ENCODE data around the gene SLC9B1.
A peak's percentile ranks its signal among the peaks of the same experiment; 100 is the strongest.
"Not testable (repeated sequence)": the region's sequence is repeated elsewhere in the genome, so short reads cannot be mapped to it uniquely, and the experiment has no call there.

Gene SLC9B1

GRCh38 chr4:103011378-103012025, 8.0 kb downstream of the SLC9B1 start:
- no peak for DNase-seq (ENCODE audit: low read depth)

DNA sequence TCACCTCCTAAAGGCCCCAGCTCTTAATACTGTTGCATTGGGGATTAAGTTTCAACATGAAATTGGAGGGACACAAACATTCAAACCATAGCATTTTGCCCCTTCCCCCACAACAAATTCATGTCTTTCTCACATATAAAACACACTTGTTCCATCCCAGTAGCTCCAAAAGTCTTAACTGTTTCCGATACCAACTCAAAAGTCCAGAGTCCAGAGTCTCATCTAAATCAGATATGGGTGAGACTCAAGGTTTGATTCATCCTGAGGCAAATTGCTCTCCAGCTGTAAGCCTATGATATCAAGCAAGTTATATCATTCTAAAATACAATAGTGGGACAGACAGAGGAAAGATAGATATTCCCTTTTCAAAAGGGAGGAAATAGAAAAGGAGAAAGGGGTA, 8.7 kb downstream of the SLC9B1 start:
- DNase-seq (ENCODE audit: low read depth), result no peak

GRCh38 chr4:103008875-103009729, 10.4 kb downstream of the SLC9B1 start:
- DNase-seq (ENCODE audit: low read depth), result no peak

GRCh38 chr4:103002551-103002950, 17.0 kb downstream of the SLC9B1 start:
- DNase-seq (ENCODE audit: low read depth), result no peak

DNA sequence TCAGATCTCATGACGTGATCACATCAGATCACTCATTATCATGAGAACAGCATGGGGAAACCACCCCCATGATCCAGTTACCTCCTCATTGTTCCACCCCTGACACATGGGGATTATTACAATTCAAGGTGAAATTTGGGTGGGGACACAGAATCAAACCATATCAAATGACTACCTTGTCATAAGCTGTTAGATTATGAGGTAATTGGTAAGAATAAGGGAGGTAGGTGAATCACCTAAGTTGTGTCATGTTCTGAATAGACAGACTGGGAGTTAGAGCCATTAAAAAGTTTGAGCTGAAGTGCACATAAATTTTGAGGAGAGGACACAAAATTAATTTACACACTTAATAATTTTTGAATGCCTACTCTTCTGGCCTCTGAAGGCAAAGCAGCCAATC, 24.7 kb downstream of the SLC9B1 start:
- no peak for DNase-seq (ENCODE audit: low read depth)

DNA sequence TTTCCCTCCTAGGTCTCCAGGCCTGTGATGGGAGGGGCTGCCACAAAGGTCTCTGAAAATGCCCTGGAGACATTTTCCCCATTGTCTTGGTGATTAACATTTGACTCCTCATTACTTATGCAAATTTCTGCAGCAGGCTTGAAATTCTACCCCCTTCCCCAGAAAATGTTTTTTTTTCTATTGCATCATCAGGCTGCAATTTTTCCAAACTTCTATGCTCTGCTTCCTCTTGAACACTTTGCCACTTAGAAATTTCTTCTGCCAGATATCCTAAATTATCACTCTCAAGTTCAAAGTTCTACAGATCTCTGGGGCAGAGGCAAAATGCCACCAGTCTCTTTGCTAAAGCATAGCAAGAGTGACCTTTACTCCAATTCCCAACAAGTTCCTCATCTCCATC, 25.5 kb downstream of the SLC9B1 start:
- not testable (repeated sequence) for DNase-seq (ENCODE audit: low read depth)

DNA sequence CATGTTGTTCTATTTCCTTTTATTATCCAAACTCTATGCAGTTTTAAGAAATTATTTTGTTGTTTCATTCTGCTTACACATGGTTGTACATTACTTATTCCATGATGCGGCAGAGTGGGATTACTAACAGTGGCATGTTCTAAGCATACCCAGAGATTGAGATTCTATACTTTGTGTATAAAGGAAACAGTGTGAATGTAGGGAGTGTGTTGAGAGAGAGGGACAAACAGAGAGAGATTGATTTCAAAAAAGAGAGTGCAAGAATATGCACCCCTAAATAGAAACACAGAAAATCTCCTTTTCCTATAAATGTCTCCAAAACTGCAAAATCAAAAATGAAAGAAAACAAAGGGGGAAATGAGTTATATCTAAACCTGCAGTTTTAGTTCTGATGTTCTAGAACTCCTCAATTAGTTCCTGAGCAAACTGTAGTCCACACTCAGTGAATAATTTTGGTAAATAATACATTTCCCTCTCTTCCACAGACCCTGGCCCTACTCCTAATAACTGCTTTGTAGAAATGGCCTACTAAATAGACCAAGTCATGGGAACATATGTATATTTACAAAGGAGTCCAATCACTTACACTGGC, 31.0 kb downstream of the SLC9B1 start:
- DNase-seq (ENCODE audit: low read depth), result no peak

GRCh38 chr4:102981005-102981404, 38.5 kb downstream of the SLC9B1 start:
- DNase-seq (ENCODE audit: low read depth), result no peak

GRCh38 chr4:102961813-102962212, 57.7 kb downstream of the SLC9B1 start:
- DNase-seq (ENCODE audit: low read depth), result not testable (repeated sequence)

GRCh38 chr4:102959496-102959895, 60.0 kb downstream of the SLC9B1 start:
- DNase-seq (ENCODE audit: low read depth), result peak; percentile 2

DNA sequence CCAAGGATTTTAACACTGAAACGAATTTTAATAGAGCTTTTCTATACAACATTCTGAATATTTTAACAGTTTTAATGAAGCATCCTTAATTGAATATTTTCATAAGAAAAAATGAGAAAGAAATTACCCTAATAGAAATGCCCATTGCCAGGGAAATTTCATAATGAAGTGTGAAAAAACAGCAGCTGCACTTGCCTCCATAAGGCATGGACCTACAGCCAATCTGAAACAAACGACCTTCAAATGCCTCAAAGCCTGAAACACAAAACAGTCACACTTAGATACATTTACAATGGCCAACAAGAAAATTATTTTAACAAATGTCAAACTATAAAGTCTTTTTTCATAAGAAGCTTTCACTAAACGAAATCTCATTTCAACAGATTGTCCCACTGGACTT, 74.4 kb downstream of the SLC9B1 start:
- no peak for DNase-seq (ENCODE audit: low read depth)

DNA sequence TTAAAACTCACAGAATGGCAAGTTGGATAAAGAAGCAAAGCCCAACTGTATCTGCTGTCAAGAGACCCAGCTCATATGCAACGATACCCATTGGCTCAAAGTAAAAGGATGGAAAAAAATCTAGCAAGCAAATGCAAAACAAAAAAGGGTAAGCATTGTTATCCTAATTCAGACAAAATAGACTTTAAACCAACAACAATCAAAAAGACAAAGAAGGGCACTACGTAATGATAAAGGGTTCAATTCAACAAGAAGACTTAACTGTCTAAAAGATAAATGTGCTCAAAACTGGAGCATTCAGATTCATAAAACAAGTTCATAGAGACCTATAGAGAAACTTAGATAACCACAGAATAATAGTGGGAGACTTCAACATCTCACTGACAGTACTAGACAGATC, 81.4 kb downstream of the SLC9B1 start:
- not testable (repeated sequence) for DNase-seq (ENCODE audit: low read depth)

DNA sequence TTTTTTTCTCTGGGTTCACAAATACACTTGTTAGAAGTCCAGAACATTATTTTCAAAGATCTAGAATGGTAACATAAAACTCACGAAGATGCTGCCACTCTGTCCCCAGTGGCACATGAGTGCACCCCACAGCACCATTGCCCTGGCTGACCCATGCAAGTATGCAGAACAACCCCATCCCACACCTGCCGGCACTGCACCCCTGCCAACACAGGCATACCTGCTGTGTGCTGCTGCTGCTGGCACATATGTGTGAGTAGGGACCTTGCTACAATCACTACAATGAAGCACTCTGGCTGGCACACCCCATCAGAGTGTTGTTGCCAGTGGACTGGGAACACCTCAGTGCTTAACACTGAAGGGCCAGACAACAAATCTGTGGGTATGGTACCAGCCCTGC, 83.8 kb downstream of the SLC9B1 start:
- no peak for DNase-seq (ENCODE audit: low read depth)

DNA sequence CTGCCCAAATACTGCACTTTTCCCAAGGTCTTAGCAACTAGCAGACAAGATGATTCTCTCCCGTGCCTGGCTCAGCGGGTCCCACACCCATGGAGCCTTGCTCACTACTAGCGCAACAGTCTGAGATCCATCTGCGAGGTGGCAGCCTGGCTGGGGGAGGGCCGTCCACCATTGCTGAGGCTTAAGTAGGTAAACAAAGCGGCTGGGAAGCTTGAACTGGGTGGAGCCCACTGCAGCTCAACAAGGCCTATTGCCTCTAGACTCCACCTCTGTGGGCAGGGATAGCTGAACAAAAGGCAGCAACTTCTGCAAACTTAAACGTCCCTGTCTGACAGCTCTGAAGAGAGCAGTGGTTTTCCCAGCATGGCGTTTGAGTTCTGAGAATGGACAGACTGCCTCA, 99.8 kb downstream of the SLC9B1 start:
- not testable (repeated sequence) for DNase-seq (ENCODE audit: low read depth)

DNA sequence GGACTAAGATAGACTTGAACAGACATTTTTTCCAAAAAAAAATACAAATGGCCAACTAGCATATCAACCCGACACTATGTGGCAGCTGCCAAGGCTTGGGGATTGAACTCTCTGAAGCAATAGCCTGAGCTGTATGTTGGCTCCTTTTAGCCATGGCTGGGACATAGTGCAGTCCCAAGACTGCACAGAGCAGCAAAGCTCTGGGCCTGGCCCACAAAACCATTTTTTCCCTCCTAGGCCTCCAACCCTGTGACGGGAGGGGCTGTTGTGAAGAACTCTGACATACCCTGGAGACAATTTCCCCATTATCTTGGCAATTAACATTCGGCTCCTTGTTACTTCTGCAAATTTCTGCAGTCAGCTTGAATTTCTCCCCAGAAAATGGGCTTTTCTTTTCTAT, 100.6 kb downstream of the SLC9B1 start:
- no peak for DNase-seq (ENCODE audit: low read depth)

GRCh38 chr4:102901804-102902203, 117.7 kb downstream of the SLC9B1 start:
- DNase-seq (ENCODE audit: low read depth), result no peak

GRCh38 chr4:102897610-102898009, 121.9 kb downstream of the SLC9B1 start:
- DNase-seq (ENCODE audit: low read depth), result not testable (repeated sequence)

DNA sequence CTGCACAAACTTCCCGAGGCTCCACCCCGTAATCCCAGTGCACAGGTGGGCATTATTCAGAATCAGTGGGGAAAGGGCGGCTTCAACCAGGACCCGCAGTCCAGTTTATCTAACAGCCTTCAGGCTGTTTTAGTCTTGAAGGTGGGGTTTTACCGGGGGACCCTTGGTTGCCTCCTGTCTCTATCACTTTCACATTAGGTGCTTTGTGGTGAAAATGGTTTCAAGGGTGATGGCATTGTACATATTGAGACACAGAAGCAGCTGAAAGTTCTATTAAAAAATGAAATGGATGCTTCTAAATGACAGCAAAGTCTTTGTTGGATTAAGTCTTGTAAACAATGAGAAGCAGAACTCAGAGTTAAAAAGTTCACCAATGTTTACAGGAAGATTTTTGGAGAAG, 123.0 kb downstream of the SLC9B1 start:
- not testable (repeated sequence) for DNase-seq (ENCODE audit: low read depth)

DNA sequence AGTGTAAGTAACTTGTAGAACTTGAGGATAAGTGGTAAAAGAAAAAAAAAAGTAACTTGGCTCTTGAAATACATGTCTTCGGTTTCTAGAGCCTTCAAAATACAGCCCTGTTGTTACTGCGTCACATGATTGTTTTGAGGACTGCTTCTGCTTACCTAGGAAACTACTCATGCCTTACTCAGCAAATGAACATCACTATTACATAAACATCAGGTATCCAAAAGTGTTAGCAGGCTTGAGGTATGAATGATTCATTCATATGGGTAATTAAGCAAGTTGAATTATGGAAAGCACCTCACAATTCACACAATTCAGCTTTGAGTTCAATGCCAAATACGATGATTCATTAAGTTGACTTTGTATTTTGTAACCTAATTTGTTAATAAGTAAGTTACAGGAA, 129.6 kb downstream of the SLC9B1 start:
- DNase-seq (ENCODE audit: low read depth), result not testable (repeated sequence)

- not testable (repeated sequence) for DNase-seq (ENCODE audit: low read depth)
These were observed 130.9 kb downstream of the SLC9B1 start for GRCh38 chr4:102888570-102888969.

- no peak for DNase-seq (ENCODE audit: low read depth)
These were observed 136.2 kb downstream of the SLC9B1 start for GRCh38 chr4:102883278-102883677.

DNA sequence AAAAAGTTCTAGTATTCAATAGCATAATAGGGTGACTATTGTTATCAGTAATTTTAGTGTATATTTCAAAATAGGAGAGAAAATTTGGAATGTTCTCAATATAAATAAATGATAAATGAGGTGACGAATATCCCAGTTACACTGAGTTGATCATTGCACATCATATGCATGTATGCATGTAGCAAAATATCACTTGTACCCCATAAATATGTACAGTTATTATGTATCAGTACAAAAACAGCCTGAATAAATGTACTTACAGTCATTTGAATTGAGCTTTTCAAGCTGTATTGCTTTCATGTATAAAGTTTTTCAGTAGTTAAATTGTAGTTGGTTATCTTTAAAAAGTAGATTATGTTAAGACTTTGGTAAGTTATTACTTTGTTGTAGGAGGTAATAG, 138.2 kb downstream of the SLC9B1 start:
- DNase-seq (ENCODE audit: low read depth), result no peak

DNA sequence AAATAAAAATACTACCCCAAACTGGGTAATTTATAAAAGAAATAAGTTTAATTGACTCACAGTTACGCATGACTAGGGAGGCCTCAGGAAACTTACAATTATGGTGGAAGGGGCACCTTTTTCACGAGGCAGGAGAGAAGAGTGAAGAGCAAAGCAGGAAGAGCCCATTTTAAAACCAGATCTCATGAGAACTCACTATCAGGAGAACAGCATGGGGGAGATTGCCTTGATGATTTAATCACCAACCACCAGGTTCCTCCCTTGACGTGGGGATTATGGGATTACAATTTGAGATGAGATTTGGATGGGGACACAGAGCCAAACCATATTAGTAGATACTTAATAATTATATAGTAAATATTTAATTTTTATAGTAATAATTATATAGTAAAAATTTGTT, 140.6 kb downstream of the SLC9B1 start:
- DNase-seq (ENCODE audit: low read depth), result no peak

All from CMK (cell line).